ENCODE data around the gene SSTR3.
"Not testable (repeated sequence)": the region's sequence is repeated elsewhere in the genome, so short reads cannot be mapped to it uniquely, and the experiment has no call there.

Gene SSTR3

GRCh38 chr22:37254867-37255233, 42.6 kb upstream of the SSTR3 start:
- Histone ChIP-seq H2AFZ (ENCODE audit: low read length) (no peak overlapping the region), H3K36me3 (replicated peaks in 1 of 2; ENCODE audit: control insufficient read depth in 2 of 2, insufficient read depth in 2 of 2, low read length in 2 of 2) (no peaks in the 10 kb centered on the region), H3K9ac (ENCODE audit: low read depth, low read length, poor library complexity) (no peak overlapping the region), H3K4ac (ENCODE audit: low read length) (no peak overlapping the region), H4K8ac (ENCODE audit: low read depth, low read length) (no peak overlapping the region), H3K18ac (ENCODE audit: low read length) (no peak overlapping the region), H2AK5ac (ENCODE audit: low read depth, low read length) (no peak overlapping the region), H4K91ac (ENCODE audit: low read depth, low read length, poor library complexity) (no peak overlapping the region), H3K27me3 (ENCODE audit: control insufficient read depth in 3 of 3, insufficient read depth in 3 of 3, low read depth in 1 of 3, low read length in 3 of 3) (peaks cover 0 to 12% (median 2%) of the 10 kb centered on the region in 3 experiments), H3K4me2 (ENCODE audit: insufficient read depth, low read length, poor library complexity, severe bottlenecking) (no peak overlapping the region), H2BK15ac (ENCODE audit: low read length) (no peak overlapping the region), H3K23ac (ENCODE audit: low read depth, low read length, poor library complexity) (no peak overlapping the region), H2BK5ac (ENCODE audit: low read length) (no peak overlapping the region), H3K9me3 (replicated peaks in 1 of 2; ENCODE audit: control insufficient read depth in 2 of 2, insufficient read depth in 1 of 2, low read depth in 1 of 2, low read length in 2 of 2) (no peaks in the 10 kb centered on the region), H3K4me3 (ENCODE audit: low read length in 2 of 2) (no peak overlapping the region), H3K27ac (replicated peaks; ENCODE audit: low read length) (no peak overlapping the region), H3K79me1 (ENCODE audit: low read depth, low read length) (no peaks in the 10 kb centered on the region), H3K4me1 (ENCODE audit: control insufficient read depth in 2 of 2, insufficient read depth in 1 of 2, low read depth in 1 of 2, low read length in 2 of 2) (peaks cover 1 to 9% of the 10 kb centered on the region in 2 donors), H3K14ac (ENCODE audit: low read length) (no peak overlapping the region), H2BK120ac (ENCODE audit: low read depth, low read length) (no peak overlapping the region), H2BK12ac (ENCODE audit: low read length) (no peak overlapping the region)
- DNase-seq (ENCODE audit: low spot score), result no peak
- no CpG with 5 or more reads among the region's 5 CpGs for WGBS, 2 donors (ENCODE audit: extremely low coverage in 2 of 2, insufficient read length in 2 of 2, insufficient replicate concordance in 1 of 2)

GRCh38 chr22:37254209-37254866, 42.1 kb upstream of the SSTR3 start:
- Histone ChIP-seq H2AK5ac (ENCODE audit: low read depth, low read length) (no peak overlapping the region), H3K36me3 (replicated peaks in 1 of 2; ENCODE audit: control insufficient read depth in 2 of 2, insufficient read depth in 2 of 2, low read length in 2 of 2) (no peaks in the 10 kb centered on the region), H3K4me2 (ENCODE audit: insufficient read depth, low read length, poor library complexity, severe bottlenecking) (no peak overlapping the region), H3K4ac (ENCODE audit: low read length) (no peak overlapping the region), H3K79me1 (ENCODE audit: low read depth, low read length) (no peaks in the 10 kb centered on the region), H2BK5ac (ENCODE audit: low read length) (no peak overlapping the region), H4K91ac (ENCODE audit: low read depth, low read length, poor library complexity) (no peak overlapping the region), H3K27me3 (ENCODE audit: control insufficient read depth in 3 of 3, insufficient read depth in 3 of 3, low read depth in 1 of 3, low read length in 3 of 3) (peaks cover 0 to 7% (median 2%) of the 10 kb centered on the region in 3 experiments), H2BK15ac (ENCODE audit: low read length) (no peak overlapping the region), H3K4me3 (ENCODE audit: low read length in 2 of 2) (no peak overlapping the region), H3K27ac (replicated peaks; ENCODE audit: low read length) (no peak overlapping the region), H2AFZ (ENCODE audit: low read length) (no peak overlapping the region), H3K14ac (ENCODE audit: low read length) (no peak overlapping the region), H3K4me1 (ENCODE audit: control insufficient read depth in 2 of 2, insufficient read depth in 1 of 2, low read depth in 1 of 2, low read length in 2 of 2) (peaks cover 1 to 9% of the 10 kb centered on the region in 2 donors), H3K23ac (ENCODE audit: low read depth, low read length, poor library complexity) (no peak overlapping the region), H2BK120ac (ENCODE audit: low read depth, low read length) (no peak overlapping the region), H3K18ac (ENCODE audit: low read length) (no peak overlapping the region), H3K9me3 (replicated peaks in 1 of 2; ENCODE audit: control insufficient read depth in 2 of 2, insufficient read depth in 1 of 2, low read depth in 1 of 2, low read length in 2 of 2) (no peaks in the 10 kb centered on the region), H2BK12ac (ENCODE audit: low read length) (no peak overlapping the region), H4K8ac (ENCODE audit: low read depth, low read length) (no peak overlapping the region), H3K9ac (ENCODE audit: low read depth, low read length, poor library complexity) (no peak overlapping the region)
- DNase-seq (ENCODE audit: low spot score), result no peak
- WGBS, 2 donors (ENCODE audit: extremely low coverage in 2 of 2, insufficient read length in 2 of 2, insufficient replicate concordance in 1 of 2), result no CpG with 5 or more reads among the region's 5 CpGs

- Histone ChIP-seq H3K4me3 (ENCODE audit: low read length in 2 of 2) (no peak overlapping the region), H2BK120ac (ENCODE audit: low read depth, low read length) (no peak overlapping the region), H3K18ac (ENCODE audit: low read length) (no peak overlapping the region), H2BK5ac (ENCODE audit: low read length) (no peak overlapping the region), H2BK12ac (ENCODE audit: low read length) (no peak overlapping the region), H3K36me3 (replicated peaks in 1 of 2; ENCODE audit: control insufficient read depth in 2 of 2, insufficient read depth in 2 of 2, low read length in 2 of 2) (no peaks in the 10 kb centered on the region), H3K27me3 (ENCODE audit: control insufficient read depth in 3 of 3, insufficient read depth in 3 of 3, low read depth in 1 of 3, low read length in 3 of 3) (peaks cover 0 to 6% (median 0%) of the 10 kb centered on the region in 3 experiments), H3K4me1 (ENCODE audit: control insufficient read depth in 2 of 2, insufficient read depth in 1 of 2, low read depth in 1 of 2, low read length in 2 of 2) (peaks cover 0 to 5% of the 10 kb centered on the region in 2 donors), H2AFZ (ENCODE audit: low read length) (no peak overlapping the region), H2BK15ac (ENCODE audit: low read length) (no peak overlapping the region), H3K27ac (replicated peaks; ENCODE audit: low read length) (no peak overlapping the region), H3K9me3 (replicated peaks in 1 of 2; ENCODE audit: control insufficient read depth in 2 of 2, insufficient read depth in 1 of 2, low read depth in 1 of 2, low read length in 2 of 2) (no peaks in the 10 kb centered on the region), H3K23ac (ENCODE audit: low read depth, low read length, poor library complexity) (no peak overlapping the region), H3K14ac (ENCODE audit: low read length) (no peak overlapping the region), H2AK5ac (ENCODE audit: low read depth, low read length) (no peak overlapping the region), H3K4me2 (ENCODE audit: insufficient read depth, low read length, poor library complexity, severe bottlenecking) (no peak overlapping the region), H4K91ac (ENCODE audit: low read depth, low read length, poor library complexity) (no peak overlapping the region), H3K9ac (ENCODE audit: low read depth, low read length, poor library complexity) (no peak overlapping the region), H4K8ac (ENCODE audit: low read depth, low read length) (no peak overlapping the region), H3K79me1 (ENCODE audit: low read depth, low read length) (no peaks in the 10 kb centered on the region), H3K4ac (ENCODE audit: low read length) (no peak overlapping the region)
- WGBS, 2 donors (ENCODE audit: extremely low coverage in 2 of 2, insufficient read length in 2 of 2, insufficient replicate concordance in 1 of 2), result no CpG with 5 or more reads among the region's 7 CpGs
- no peak for DNase-seq (ENCODE audit: low spot score)
Measured at GRCh38 chr22:37253126-37253660, 40.9 kb upstream of the SSTR3 start.

- not testable (repeated sequence) for H3K4me2 ChIP-seq (ENCODE audit: insufficient read depth, low read length, poor library complexity, severe bottlenecking); H3K23ac ChIP-seq (ENCODE audit: low read depth, low read length, poor library complexity); H3K18ac ChIP-seq (ENCODE audit: low read length); H2AFZ ChIP-seq (ENCODE audit: low read length); H3K9me3 ChIP-seq (replicated peaks in 1 of 2; ENCODE audit: control insufficient read depth in 2 of 2, insufficient read depth in 1 of 2, low read depth in 1 of 2, low read length in 2 of 2); H3K27me3 ChIP-seq (ENCODE audit: control insufficient read depth in 3 of 3, insufficient read depth in 3 of 3, low read depth in 1 of 3, low read length in 3 of 3); H4K8ac ChIP-seq (ENCODE audit: low read depth, low read length); H2BK120ac ChIP-seq (ENCODE audit: low read depth, low read length); H4K91ac ChIP-seq (ENCODE audit: low read depth, low read length, poor library complexity); H3K4me1 ChIP-seq (ENCODE audit: control insufficient read depth in 2 of 2, insufficient read depth in 1 of 2, low read depth in 1 of 2, low read length in 2 of 2); H2AK5ac ChIP-seq (ENCODE audit: low read depth, low read length); H3K14ac ChIP-seq (ENCODE audit: low read length); H2BK12ac ChIP-seq (ENCODE audit: low read length); H3K36me3 ChIP-seq (replicated peaks in 1 of 2; ENCODE audit: control insufficient read depth in 2 of 2, insufficient read depth in 2 of 2, low read length in 2 of 2); H3K4me3 ChIP-seq (ENCODE audit: low read length in 2 of 2); H2BK5ac ChIP-seq (ENCODE audit: low read length); H2BK15ac ChIP-seq (ENCODE audit: low read length); H3K4ac ChIP-seq (ENCODE audit: low read length); H3K79me1 ChIP-seq (ENCODE audit: low read depth, low read length); DNase-seq (ENCODE audit: low spot score); H3K27ac ChIP-seq (replicated peaks; ENCODE audit: low read length); H3K9ac ChIP-seq (ENCODE audit: low read depth, low read length, poor library complexity)
- no CpG with 5 or more reads among the region's 8 CpGs for WGBS, 2 donors (ENCODE audit: extremely low coverage in 2 of 2, insufficient read length in 2 of 2, insufficient replicate concordance in 1 of 2)
Measured at GRCh38 chr22:37251836-37252235, 39.6 kb upstream of the SSTR3 start.

Measured in neuronal stem cell (in vitro differentiated cells).